H9 (cell line): ENCODE results near the gene SKAP1. TPM values are rescaled to one million over a fixed set of nuclear protein-coding genes. Genes with fewer than 3 reads are reported as not detected.
"Not testable (repeated sequence)": the region's sequence is repeated elsewhere in the genome, so short reads cannot be mapped to it uniquely, and the experiment has no call there.

ENCODE experiments used
- DNase-seq: peaks from one replicate; pipeline ENCODE4 v3.0.0-alpha.2; 2017
- H2AFZ ChIP-seq: one replicate; pipeline ENCODE4 v1.6.1; 2013; ENCODE audit warnings: mild to moderate bottlenecking, low read length, control low read depth, moderate library complexity
- H2AK5ac ChIP-seq: 2 replicates; pipeline ENCODE4 v1.6.1; 2013; ENCODE audit warnings: low read length, control low read depth, mixed read lengths; ENCODE audit not compliant: insufficient read length
- H2BK120ac ChIP-seq: one replicate; pipeline ENCODE4 v1.6.1; 2013; ENCODE audit warnings: low read depth, mild to moderate bottlenecking, low read length, control low read depth, inconsistent platforms; ENCODE audit not compliant: poor library complexity, severe bottlenecking
- H2BK12ac ChIP-seq: 2 replicates; pipeline ENCODE4 v1.6.1; 2013; ENCODE audit warnings: low read length, control low read depth, mixed read lengths, low read depth; ENCODE audit not compliant: insufficient read length
- H2BK15ac ChIP-seq: 2 replicates; pipeline ENCODE4 v1.6.1; 2013; ENCODE audit warnings: low read depth, low read length, control low read depth
- H2BK20ac ChIP-seq: one replicate; pipeline ENCODE4 v1.6.1; 2013; ENCODE audit warnings: low read depth, mild to moderate bottlenecking, low read length, control low read depth, inconsistent platforms; ENCODE audit not compliant: poor library complexity, severe bottlenecking
- H2BK5ac ChIP-seq: 2 replicates; pipeline ENCODE4 v1.6.1; 2013; ENCODE audit warnings: low read length, control low read depth, mixed read lengths; ENCODE audit not compliant: insufficient read length
- H3K14ac ChIP-seq: 2 replicates; pipeline ENCODE4 v1.6.1; 2013; ENCODE audit warnings: low read length, control low read depth; ENCODE audit not compliant: insufficient read depth
- H3K18ac ChIP-seq: 2 replicates; pipeline ENCODE4 v1.6.1; 2013; ENCODE audit warnings: low read depth, mild to moderate bottlenecking, mixed read lengths, low read length, control low read depth; ENCODE audit not compliant: insufficient read length
- H3K23ac ChIP-seq: 2 replicates; pipeline ENCODE4 v1.6.1; 2013; ENCODE audit warnings: low read length, control low read depth, mixed read lengths, low read depth; ENCODE audit not compliant: insufficient read length
- H3K23me2 ChIP-seq: 2 replicates; pipeline ENCODE4 v1.6.1; 2013; ENCODE audit warnings: low read depth, mild to moderate bottlenecking, mixed read lengths, low read length, control low read depth; ENCODE audit not compliant: insufficient read length, poor library complexity, severe bottlenecking
- H3K27ac ChIP-seq: 2 replicates; pipeline ENCODE4 v1.5.1; 2013; ENCODE audit warnings: low read length, control low read depth, mixed read lengths, low read depth; ENCODE audit not compliant: insufficient read length
- H3K27me3 ChIP-seq: 2 replicates; pipeline ENCODE4 v1.6.1; 2013; ENCODE audit warnings: low read length, control low read depth, inconsistent platforms; ENCODE audit not compliant: insufficient read depth
- H3K4ac ChIP-seq: 2 replicates; pipeline ENCODE4 v1.6.1; 2013; ENCODE audit warnings: low read depth, mild to moderate bottlenecking, control low read depth, inconsistent platforms, low read length, moderate library complexity
- H3K4me1 ChIP-seq: 2 replicates; pipeline ENCODE4 v1.6.1; 2013; ENCODE audit warnings: low read length, control low read depth, inconsistent platforms; ENCODE audit not compliant: insufficient read depth
- H3K4me2 ChIP-seq: 2 replicates; pipeline ENCODE4 v1.6.1; 2013; ENCODE audit warnings: low read length, control low read depth, mixed read lengths; ENCODE audit not compliant: insufficient read length, insufficient read depth
- H3K56ac ChIP-seq: 2 replicates; pipeline ENCODE4 v1.6.1; 2013; ENCODE audit warnings: low read depth, mild to moderate bottlenecking, mixed read lengths, low read length, control low read depth; ENCODE audit not compliant: insufficient read length
- H3K79me1 ChIP-seq: 2 replicates; pipeline ENCODE4 v1.6.1; 2013; ENCODE audit warnings: low read depth, mild to moderate bottlenecking, moderate library complexity, low read length, control low read depth, inconsistent platforms; ENCODE audit not compliant: insufficient read depth, poor library complexity, severe bottlenecking
- H3K79me2 ChIP-seq: 2 replicates; pipeline ENCODE4 v1.6.1; 2013; ENCODE audit warnings: low read length, control low read depth, inconsistent platforms; ENCODE audit not compliant: insufficient read depth
- H3K9ac ChIP-seq: 2 replicates; pipeline ENCODE4 v1.6.1; 2013; ENCODE audit warnings: low read length, control low read depth, mixed read lengths; ENCODE audit not compliant: insufficient read length; ENCODE audit errors: extremely low read depth
- H3K9me3 ChIP-seq: one replicate; pipeline ENCODE4 v1.6.1; 2013; ENCODE audit warnings: low read depth, low read length, inconsistent platforms; ENCODE audit not compliant: control insufficient read depth
- H3T11ph ChIP-seq: one replicate; pipeline ENCODE4 v1.6.1; 2013; ENCODE audit warnings: mild to moderate bottlenecking, low read length, control low read depth, inconsistent platforms
- H4K20me1 ChIP-seq: one replicate; pipeline ENCODE4 v1.6.1; 2013; ENCODE audit not compliant: control insufficient read depth, insufficient read length, insufficient read depth
- H4K5ac ChIP-seq: 2 replicates; pipeline ENCODE4 v1.6.1; 2013; ENCODE audit warnings: low read depth, mild to moderate bottlenecking, mixed read lengths, low read length, control low read depth; ENCODE audit not compliant: insufficient read length
- H4K8ac ChIP-seq: replicated peaks from 2 replicates; pipeline ENCODE4 v1.6.1; 2013; ENCODE audit warnings: low read length, control low read depth, mixed read lengths, low read depth; ENCODE audit not compliant: insufficient read length
- H4K91ac ChIP-seq: 2 replicates; pipeline ENCODE4 v1.6.1; 2013; ENCODE audit warnings: low read depth, mild to moderate bottlenecking, moderate library complexity, mixed read lengths, low read length, control low read depth; ENCODE audit not compliant: insufficient read length
- H3K27ac Mint-ChIP-seq, 3 experiments: 2 replicates in 2 of 3; 3 replicates in 1 of 3; pipeline ENCODE4 v1.8.0; 2020 to 2021; ENCODE audit warnings: mixed read lengths in 3 of 3, mild to moderate bottlenecking in 1 of 3, moderate library complexity in 1 of 3
- H3K27me3 Mint-ChIP-seq: 2 replicates; pipeline ENCODE4 v1.8.0; 2021; ENCODE audit warnings: low read depth, mild to moderate bottlenecking, moderate library complexity, mixed read lengths
- H3K36me3 Mint-ChIP-seq, 3 experiments: 2 replicates in 2 of 3; 3 replicates in 1 of 3; pipeline ENCODE4 v1.8.0; 2020 to 2021; ENCODE audit warnings: low read depth in 3 of 3, mixed read lengths in 3 of 3; ENCODE audit not compliant: insufficient read depth in 1 of 3
- H3K4me1 Mint-ChIP-seq, 2 experiments: 2 replicates each; pipeline ENCODE4 v1.8.0; 2020; ENCODE audit warnings: mixed read lengths in 2 of 2
- H3K4me3 Mint-ChIP-seq, 2 experiments: 2 replicates in 1 of 2; 3 replicates in 1 of 2; pipeline ENCODE4 v1.8.0; 2020 to 2021; ENCODE audit warnings: mild to moderate bottlenecking in 2 of 2, mixed read lengths in 2 of 2, moderate library complexity in 1 of 2
- H3K9me3 Mint-ChIP-seq, 2 experiments: 2 replicates in 1 of 2; 3 replicates in 1 of 2; pipeline ENCODE4 v1.8.0; 2020; ENCODE audit warnings: mild to moderate bottlenecking in 2 of 2, mixed read lengths in 2 of 2, moderate library complexity in 1 of 2
- CTCF ChIP-seq: fragments of 200-600 bp; sonication (generic); conservative IDR thresholded peaks from 3 replicates; pipeline ENCODE4 v1.8.0; 2021; ENCODE audit warnings: antibody characterized with exemption, mild to moderate bottlenecking
- WGBS: extraction: QIAGEN DNeasy Blood & Tissue Kit; methylation state at CpG from one replicate; pipeline ENCODE4 v1.1.7; 2013; ENCODE audit warnings: missing lambda C conversion rate, low lambda C conversion rate, mixed read lengths; ENCODE audit not compliant: insufficient read length; ENCODE audit errors: extremely low coverage; 5-methylcytosine and 5-hydroxymethylcytosine counted together
- total RNA-seq: library from RNA; stranded (reverse); gene quantifications from 2 replicates; pipeline ENCODE4 v1.2.1, GENCODE V29; 2021

SKAP1 gene
- total RNA-seq, 1 experiment from 2014 or later, result not detected

GRCh38 chr17:48250949-48251348, 179.1 kb downstream of the SKAP1 start:
- H3K4me1 Mint-ChIP-seq, result peaks cover 12 to 17% of the 10 kb centered on the region in 2 experiments
- Histone ChIP-seq H3T11ph (no peak overlapping the region), H3K4me2 (no peak overlapping the region), H3K4ac (no peak overlapping the region), H4K8ac (no peak overlapping the region), H3K79me1 (no peaks in the 10 kb centered on the region), H3K14ac (no peak overlapping the region), H3K18ac (no peak overlapping the region), H3K9ac (no peak overlapping the region), H3K27ac (no peak overlapping the region), H3K56ac (no peak overlapping the region), H2AFZ (no peak overlapping the region), H3K4me1 (0 out of 2 replicates have a peak, but pooled peaks cover 3% of the 10 kb centered on the region), H3K27me3 (no peaks in the 10 kb centered on the region), H4K5ac (no peak overlapping the region), H3K79me2 (no peaks in the 10 kb centered on the region), H2BK20ac (no peak overlapping the region), H2BK5ac (no peak overlapping the region), H2BK15ac (no peak overlapping the region), H3K23me2 (no peaks in the 10 kb centered on the region), H2AK5ac (no peak overlapping the region), H3K23ac (no peak overlapping the region), H2BK120ac (no peak overlapping the region), H2BK12ac (no peak overlapping the region), H4K91ac (no peak overlapping the region), H3K9me3 (no peaks in the 10 kb centered on the region), H4K20me1 (no peaks in the 10 kb centered on the region)
- no peaks in the 10 kb centered on the region; the same call in 1 of the 2 replicates for H3K27me3 Mint-ChIP-seq
- H3K4me3 Mint-ChIP-seq, result no peak overlapping the region
- no peak for DNase-seq
- H3K9me3 Mint-ChIP-seq, result no peaks in the 10 kb centered on the region
- WGBS, result no CpG with 5 or more reads among the region's 8 CpGs
- no peak overlapping the region for H3K27ac Mint-ChIP-seq
- no peak for TF ChIP-seq CTCF
- no peaks in the 10 kb centered on the region for H3K36me3 Mint-ChIP-seq

DNA sequence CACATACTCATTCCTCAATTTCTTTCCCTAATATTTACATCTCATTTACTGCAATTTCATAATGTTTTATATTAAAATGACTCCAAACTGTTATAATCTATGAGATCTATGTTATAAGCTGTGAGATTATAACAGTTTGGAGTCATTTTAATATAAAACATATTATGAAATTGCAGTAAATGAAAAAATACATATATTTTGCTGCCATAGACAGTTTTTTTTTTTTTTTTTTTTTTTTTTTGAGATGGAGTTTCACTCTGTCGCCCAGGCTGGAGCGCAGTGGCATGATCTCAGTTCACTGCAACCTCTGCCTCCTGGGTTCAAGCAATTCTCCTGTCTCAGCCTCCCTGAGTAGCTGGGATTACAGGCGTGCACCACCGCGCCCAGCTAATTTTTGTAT, 180.0 kb downstream of the SKAP1 start:
- H3K36me3 Mint-ChIP-seq, H3K9ac ChIP-seq, H3K9me3 ChIP-seq, H2BK15ac ChIP-seq, H3K27me3 Mint-ChIP-seq, H2BK12ac ChIP-seq, H3K4me3 Mint-ChIP-seq, H2AFZ ChIP-seq, H4K20me1 ChIP-seq, H3K14ac ChIP-seq, H3K27ac ChIP-seq, H3K4me1 ChIP-seq, H3K23ac ChIP-seq, H3K4me2 ChIP-seq, H3T11ph ChIP-seq, H3K18ac ChIP-seq, H3K4ac ChIP-seq, H2BK20ac ChIP-seq, H3K27me3 ChIP-seq, H2BK5ac ChIP-seq, H4K91ac ChIP-seq, H4K5ac ChIP-seq, H3K23me2 ChIP-seq, H3K79me1 ChIP-seq, H3K9me3 Mint-ChIP-seq, H2BK120ac ChIP-seq, DNase-seq, H3K27ac Mint-ChIP-seq, H4K8ac ChIP-seq, H2AK5ac ChIP-seq, H3K79me2 ChIP-seq, H3K56ac ChIP-seq: not testable (repeated sequence)
- peaks cover 12 to 19% of the 10 kb centered on the region in 2 experiments for H3K4me1 Mint-ChIP-seq
- no CpG with 5 or more reads among the region's 5 CpGs for WGBS
